Esophagus muscularis mucosa (tissue), 3 donors: ENCODE measurements around the gene CYP39A1.

Experiments
- POLR2AphosphoS5 ChIP-seq, 2 donors: sonication (generic); formaldehyde crosslinking; IDR thresholded peaks; one replicate each; pipeline ENCODE4 v1.6.1; 2017; ENCODE audit warnings: antibody characterized with exemption in 2 of 2
- TF ChIP-seq, protein P1 (sequence below), 3 experiments: fragments of 200-600 bp in 2 of 3; fragments of 450-650 bp in 1 of 3; sonication (generic) in 2 of 3; IDR thresholded peaks; one replicate each; pipeline ENCODE4 v1.5.1; 2017 to 2019; ENCODE audit warnings: antibody characterized with exemption in 3 of 3, mild to moderate bottlenecking in 2 of 3, moderate library complexity in 1 of 3

DNA sequence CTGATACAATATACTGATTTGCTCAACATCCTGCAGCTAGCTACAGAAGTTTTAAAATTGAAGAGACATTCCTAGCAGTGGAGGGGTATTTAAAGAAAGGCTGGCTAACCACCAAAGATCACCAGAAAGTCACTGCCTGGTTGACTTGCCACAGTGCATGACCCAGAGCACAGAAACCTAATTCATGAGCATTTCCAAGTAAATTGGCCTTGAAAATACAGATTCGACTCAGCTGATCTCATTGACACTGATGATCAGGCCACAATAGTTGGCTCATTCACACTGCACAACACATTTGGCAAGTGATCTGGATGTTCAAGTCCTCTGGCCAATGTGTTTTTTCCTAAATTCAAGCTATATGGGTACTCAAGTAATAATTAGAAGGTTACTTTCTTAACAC is 21.8 kb upstream of the CYP39A1 start:
- TF ChIP-seq, protein P1, sequence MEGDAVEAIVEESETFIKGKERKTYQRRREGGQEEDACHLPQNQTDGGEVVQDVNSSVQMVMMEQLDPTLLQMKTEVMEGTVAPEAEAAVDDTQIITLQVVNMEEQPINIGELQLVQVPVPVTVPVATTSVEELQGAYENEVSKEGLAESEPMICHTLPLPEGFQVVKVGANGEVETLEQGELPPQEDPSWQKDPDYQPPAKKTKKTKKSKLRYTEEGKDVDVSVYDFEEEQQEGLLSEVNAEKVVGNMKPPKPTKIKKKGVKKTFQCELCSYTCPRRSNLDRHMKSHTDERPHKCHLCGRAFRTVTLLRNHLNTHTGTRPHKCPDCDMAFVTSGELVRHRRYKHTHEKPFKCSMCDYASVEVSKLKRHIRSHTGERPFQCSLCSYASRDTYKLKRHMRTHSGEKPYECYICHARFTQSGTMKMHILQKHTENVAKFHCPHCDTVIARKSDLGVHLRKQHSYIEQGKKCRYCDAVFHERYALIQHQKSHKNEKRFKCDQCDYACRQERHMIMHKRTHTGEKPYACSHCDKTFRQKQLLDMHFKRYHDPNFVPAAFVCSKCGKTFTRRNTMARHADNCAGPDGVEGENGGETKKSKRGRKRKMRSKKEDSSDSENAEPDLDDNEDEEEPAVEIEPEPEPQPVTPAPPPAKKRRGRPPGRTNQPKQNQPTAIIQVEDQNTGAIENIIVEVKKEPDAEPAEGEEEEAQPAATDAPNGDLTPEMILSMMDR (IDR thresholded peaks at IDR 0.05) = no peak
- TF ChIP-seq POLR2AphosphoS5 (IDR thresholded peaks at IDR 0.05) = no peak
